T-helper 1 cell treated with Interleukin-12 subunit alpha and Interleukin-12 subunit beta and Interleukin-4 antibody, amounts not matched to agents 30 ng/mL and 1 ng/mL, for 36 hours (primary cell): Measurements from ENCODE around the gene ZNRD2. TPM values are rescaled to one million over a fixed set of nuclear protein-coding genes. Genes with fewer than 3 reads are reported as not detected.

ENCODE experiments used
- intact Hi-C: fragments of 100-400 bp; cut with micrococcal nuclease; formaldehyde crosslinking; loops from one replicate; pipeline ENCODE4 v1.15.1; 2024
- total RNA-seq: library from RNA; stranded (reverse); gene quantifications from 2 replicates; pipeline ENCODE4 v1.2.3, GENCODE V29; 2022

ZNRD2 gene
- total RNA-seq, 1 donor from 2014 or later = 48.5 TPM

DNA sequence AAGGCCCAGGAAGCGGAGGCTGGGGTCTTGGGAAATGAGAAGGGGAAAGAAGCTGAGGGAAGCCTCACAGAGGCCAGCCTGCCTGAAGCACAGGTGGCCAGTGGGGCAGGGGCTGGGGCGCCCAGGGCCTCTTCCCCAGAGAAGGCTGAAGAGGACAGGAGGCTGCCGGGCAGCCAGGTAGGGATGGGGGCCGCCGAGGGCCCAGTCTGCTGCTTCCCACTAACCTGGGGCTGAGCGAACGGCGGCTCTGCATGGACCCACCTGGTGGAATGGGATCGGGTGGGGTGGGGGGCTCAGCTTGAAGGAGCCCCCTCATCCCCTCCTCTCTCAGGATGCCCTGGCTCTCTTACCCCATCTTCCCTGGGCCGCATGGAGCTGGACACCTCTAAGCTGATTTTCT lies 13.3 kb downstream of the ZNRD2 start:
- intact Hi-C loops = no loop called here

DNA sequence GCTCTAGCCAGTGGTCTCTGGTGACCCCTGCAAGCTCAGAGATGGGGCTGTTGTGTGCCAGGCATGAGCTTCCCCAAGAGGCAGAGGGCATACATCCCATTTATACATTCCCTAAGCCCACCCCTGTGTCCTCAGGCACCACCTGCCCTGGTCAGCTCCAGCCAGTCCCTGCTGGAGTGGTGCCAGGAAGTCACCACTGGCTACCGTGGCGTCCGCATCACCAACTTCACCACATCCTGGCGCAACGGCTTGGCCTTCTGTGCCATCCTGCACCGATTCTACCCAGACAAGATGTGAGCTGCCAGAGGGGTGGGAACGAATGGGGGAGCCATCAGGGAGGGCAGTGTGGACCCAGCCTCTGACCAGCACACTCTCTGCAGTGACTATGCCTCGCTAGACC lies 13.8 kb downstream of the ZNRD2 start:
- intact Hi-C loops = no loop called here

DNA sequence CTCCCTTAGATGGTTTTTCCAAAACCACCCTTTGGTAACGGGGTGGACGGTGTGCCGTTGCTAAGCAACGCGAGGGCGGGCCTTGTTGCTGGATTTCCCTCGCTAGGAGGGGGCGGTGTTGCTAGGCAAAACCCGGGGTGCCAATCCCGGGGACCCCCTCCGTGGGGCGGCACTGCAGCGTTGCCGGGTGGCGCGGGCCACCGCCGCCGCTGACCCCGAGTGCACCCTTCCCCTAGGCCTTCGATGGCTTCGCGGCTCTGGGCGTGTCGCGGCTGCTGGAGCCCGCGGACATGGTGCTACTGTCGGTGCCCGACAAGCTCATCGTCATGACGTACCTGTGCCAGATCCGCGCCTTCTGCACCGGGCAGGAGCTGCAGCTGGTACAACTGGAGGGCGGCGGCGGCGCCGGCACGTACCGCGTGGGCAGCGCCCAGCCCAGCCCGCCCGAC lies 14.5 kb downstream of the ZNRD2 start:
- intact Hi-C loops = no loop called here

DNA sequence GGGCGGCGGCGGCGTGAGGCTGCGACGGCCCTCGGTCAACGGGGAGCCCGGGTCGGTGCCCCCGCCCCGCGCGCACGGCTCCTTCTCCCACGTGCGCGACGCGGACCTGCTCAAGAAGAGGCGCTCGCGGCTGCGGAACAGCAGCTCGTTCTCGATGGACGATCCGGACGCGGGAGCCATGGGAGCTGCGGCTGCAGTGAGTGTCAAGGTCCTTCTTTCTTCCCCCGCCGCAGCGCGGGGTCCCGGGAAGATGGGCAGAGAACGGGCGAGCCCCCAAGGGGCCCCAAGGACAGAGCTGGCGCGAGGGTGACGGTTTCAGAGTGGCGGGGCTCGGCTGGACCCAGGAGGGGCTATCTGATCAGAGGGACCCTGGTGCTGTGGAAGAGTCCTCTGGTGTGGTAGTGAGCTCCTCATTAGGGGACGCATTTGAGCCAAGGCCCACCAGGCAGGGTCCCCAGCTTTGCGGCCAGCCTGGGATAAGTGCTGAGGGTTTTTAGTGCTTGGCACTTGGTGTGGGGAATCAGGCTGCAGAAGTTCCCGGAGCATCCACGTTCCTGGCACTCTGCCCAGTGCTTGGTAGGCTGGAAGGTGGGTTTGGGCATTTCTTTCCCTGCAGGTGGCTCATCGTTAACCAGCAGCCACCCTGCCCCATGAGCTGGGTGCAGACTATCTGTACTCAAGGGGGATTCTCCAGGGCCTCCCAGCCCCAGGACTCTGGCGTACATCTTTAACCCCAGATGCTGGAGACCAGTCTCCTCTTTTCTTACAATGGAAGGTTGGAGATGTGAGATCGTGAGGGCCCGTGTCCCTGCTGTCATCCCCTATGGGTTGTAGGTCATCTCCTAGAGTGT lies 15.3 kb downstream of the ZNRD2 start:
- intact Hi-C loops = no loop called here

GRCh38 chr11:65586247-65586630 lies 16.0 kb downstream of the ZNRD2 start:
- intact Hi-C loops = no loop called here

DNA sequence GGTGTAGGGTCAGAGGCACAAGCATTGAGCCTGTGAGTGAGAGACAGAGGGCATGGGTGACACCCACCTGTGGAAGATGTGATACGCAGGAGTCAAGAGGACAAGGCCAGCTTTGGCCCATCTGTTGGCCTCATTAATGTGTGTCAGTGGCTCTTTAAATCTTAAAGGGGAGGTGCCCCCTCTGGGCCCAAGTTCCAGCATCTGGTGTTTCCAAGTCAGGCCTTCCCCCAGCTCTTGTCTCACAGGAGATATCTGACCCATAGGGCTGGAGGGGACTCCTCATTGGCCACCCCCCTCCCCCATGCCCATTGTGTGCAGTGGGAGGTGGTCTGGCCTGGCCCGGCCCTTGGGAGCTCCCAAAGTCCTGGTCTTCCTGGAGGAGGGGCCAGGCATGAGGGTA lies 16.4 kb downstream of the ZNRD2 start:
- intact Hi-C loops = no loop called here

GRCh38 chr11:65588199-65589054 lies 18.1 kb downstream of the ZNRD2 start:
- intact Hi-C loops = loop anchor here (1.0 to 2.0 kb wide), 5 partner anchors 14 to 222 kb away; partner anchors contain the start of gene PCNX3

GRCh38 chr11:65589444-65590239 lies 19.4 kb downstream of the ZNRD2 start:
- intact Hi-C loops = loop anchor here (2.0 kb wide), 1 partner anchor 223 kb away; no protein-coding TSS in a partner anchor

GRCh38 chr11:65590240-65590738 lies 20.0 kb downstream of the ZNRD2 start:
- intact Hi-C loops = no loop called here

- intact Hi-C loops = no loop called here
Observed at GRCh38 chr11:65591939-65592857, 21.9 kb downstream of the ZNRD2 start.

DNA sequence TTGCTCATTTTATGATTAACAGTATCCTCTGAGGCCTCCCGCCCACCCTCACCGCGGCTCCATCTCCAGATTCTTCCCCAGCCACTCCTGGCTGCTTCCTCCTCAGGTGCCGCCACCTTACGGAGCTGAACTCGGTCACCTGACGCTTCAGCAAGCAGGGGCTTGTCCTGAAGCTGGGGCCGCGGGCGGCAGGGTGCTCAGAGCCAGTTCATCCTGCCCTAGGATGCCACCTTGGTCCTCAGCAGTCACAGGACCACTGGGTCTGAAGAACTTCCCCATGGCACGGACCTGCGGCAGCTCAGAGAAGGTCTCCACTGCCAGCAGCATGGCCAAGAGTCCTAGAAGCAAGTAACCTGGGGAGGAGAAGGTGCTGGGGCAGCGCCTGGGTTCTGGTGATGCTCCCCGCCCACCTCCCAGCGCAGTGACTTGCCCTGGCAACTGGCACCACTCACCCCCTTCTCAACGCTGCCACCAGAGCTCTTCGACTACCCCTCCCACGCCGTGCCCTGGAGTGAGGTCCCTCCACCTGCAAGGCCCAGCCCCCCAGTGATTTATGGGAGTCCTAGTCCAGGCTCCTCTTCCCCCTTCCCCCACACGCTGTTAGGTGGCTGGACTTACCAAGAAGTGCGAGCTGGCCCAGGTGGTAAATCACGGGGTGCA lies 22.7 kb downstream of the ZNRD2 start:
- intact Hi-C loops = no loop called here

DNA sequence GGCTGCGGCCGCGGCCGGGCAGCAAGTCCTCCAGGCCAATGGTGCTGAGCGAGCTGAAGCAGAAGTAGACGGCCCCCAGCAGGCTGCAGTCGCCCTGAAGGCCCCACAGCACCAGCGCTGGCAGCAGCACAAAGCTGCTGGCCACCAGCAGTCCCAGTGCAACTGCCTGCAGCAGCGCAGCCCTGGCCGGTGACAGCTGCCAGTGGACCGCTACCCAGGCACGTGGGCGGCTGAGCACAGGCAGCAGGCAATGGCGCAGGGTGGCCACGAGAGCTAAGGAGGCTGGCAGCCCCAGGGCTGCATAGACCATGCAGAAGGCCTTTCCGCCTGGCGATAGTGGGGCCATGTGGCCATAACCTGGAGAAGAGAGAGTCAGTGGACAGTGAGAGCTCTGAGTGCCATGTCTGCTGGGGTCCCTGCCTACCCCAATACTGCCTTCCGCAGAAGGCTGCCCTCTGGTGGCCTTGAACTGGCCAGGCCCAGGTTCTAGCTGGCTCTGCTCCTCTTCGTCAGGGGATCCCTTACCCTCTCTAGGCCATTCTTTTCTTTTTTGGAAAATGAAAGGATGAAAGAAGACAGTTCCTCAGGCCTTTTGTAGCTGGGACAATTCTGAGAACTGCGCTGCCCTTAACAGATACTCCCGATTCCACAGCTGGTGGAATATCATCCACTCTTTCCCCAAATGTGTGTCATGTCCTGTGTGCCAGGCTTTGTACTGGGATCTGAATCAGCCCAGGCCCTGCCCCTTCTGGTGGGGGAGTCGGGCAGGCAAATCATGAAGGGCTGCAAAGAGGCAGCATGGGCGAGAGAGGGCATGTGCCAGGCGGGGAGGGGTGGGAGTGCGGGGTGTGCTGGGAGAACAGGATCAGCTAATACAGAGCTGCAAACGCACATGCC lies 23.5 kb downstream of the ZNRD2 start:
- intact Hi-C loops = no loop called here

- intact Hi-C loops = no loop called here
Observed at GRCh38 chr11:65595131-65595530, 24.9 kb downstream of the ZNRD2 start.

DNA sequence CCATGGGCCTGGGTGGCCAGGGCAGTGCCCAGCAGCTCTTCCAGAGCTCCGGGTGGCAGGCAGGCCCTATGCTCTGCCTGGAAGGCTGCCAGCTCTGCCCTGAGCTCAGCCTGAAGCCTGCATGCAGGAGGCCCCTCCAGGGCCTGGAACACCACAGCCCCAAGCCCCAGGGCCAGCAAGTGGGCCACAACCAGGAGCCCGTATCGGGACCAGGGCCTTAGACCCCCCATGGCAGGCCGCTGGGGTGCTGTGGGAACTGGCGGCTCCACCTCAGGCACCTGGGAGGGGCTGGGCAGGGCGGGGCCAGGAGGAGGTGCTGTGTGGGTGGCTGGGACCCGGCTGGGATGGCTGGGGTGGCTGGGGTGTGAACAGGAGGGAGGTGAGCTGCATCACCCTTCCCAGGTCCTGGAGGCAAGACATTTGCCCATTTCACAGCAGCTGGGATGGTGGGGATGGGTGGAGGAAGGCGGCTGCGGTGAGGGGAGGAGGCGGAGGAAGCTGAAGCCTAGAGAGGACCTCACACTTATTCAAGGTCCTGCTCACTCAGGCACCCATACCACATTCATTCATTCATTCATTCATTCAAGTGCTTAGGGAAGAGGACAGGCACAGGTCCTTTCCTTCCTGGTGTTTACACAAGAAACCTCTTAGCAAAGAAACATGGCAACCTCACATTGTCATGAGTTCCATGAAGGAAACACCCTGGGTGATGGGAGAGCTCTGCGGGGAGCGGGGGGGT lies 25.4 kb downstream of the ZNRD2 start, which contains the start of gene KCNK7:
Gene KCNK7, minus strand, starts transcription at position 258 of the 739 bp plus-strand sequence. Its CDS starts 28 bp downstream, at position 230.
- intact Hi-C loops = no loop called here

DNA sequence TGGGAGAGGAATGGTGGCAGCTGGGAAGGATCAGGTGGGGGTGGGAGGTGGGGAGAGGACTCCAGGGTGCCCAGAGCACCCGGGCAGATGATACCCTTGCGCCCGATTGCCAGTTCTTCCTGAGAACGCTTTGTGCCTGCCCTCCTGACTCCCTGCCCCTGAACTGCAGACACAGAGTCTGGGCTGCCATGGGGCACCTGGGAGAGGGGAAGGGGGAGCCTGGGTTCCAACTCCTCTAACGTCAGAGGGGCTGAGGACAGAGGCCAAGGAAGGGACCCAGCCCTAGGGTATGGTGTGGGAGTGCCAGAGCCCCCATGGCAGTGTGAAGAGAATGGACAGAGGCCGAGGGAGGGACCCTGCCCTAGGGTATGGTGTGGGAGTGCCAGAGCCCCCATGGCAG lies 26.2 kb downstream of the ZNRD2 start:
- intact Hi-C loops = no loop called here

DNA sequence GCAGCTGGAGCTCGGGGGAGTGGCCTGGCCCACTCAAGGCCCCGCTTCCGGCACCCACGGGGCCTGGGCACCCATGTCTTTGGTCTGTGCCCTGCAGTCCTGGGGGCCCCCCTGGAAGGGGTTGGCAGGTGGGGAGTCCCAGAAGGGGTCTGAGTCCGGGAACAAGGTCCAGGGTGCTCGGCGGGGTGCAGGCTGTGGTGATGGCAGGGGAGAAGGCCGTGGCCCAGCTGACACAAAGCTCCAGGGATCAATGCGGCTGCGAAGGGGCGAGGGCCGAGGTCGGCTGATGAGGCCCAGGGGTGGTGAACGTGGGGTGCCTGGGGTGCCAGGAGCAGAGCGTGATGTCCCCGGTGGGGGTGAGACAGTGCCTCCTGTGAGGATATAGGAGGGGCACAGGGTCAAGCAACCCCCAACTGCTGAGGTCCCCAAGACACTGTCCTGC lies 28.0 kb downstream of the ZNRD2 start:
- intact Hi-C loops = no loop called here

- intact Hi-C loops = no loop called here
Observed at GRCh38 chr11:65599216-65599954, 29.1 kb downstream of the ZNRD2 start.
